ENCODE data around the gene STPG3. TPM values are rescaled to one million over a fixed set of nuclear protein-coding genes. Genes with fewer than 3 reads are reported as not detected.

The STPG3 gene
- polyA plus RNA-seq, 2 of the 4 experiments (the other 2 are of a cell fraction), result not detected

GRCh38 chr9:137255448-137256114 lies 4.5 kb downstream of the STPG3 start:
- ATAC-seq (peak; percentile 60 to 65), FAIRE-seq (no peak), DNase-seq (ENCODE audit: low read depth in 1 of 2, low spot score in 1 of 2) (peak in 1 of 2 experiments; percentile 43)
- peaks cover 20% of the 10 kb centered on the region for H3K4me1 ChIP-seq
- peak overlapping the region; percentile 100 for H3K4me2 ChIP-seq
- ChIA-PET CTCF (interaction anchor here (1.1 to 17.1 kb wide), 9 partner anchors 11 to 119 kb away, joined by 3 to 236 read pairs (median 4); partner anchors contain the start of genes NRARP, RNF224 and TUBB4B), POLR2A (interaction anchor here (1.0 to 4.7 kb wide), 4 partner anchors 10 to 126 kb away, joined by 3 to 97 read pairs (median 4); partner anchors contain the start of gene TUBB4B)
- TF ChIP-seq JUN (IDR thresholded peaks at IDR 0.05) (peak in 1 of 2 experiments; percentile 14; a peak in 2 of 5 replicates), TFCP2L1 (CRISPR knock-in tag; IDR thresholded peaks at IDR 0.05) (no peak), E2F6 (IDR thresholded peaks at IDR 0.05; ENCODE audit: borderline replicate concordance, low read depth) (no peak), HES2 (IDR thresholded peaks at IDR 0.05) (no peak), SMC3 (IDR thresholded peaks at IDR 0.05) (no peak), KDM5A (IDR thresholded peaks at IDR 0.05) (peak; percentile 60; the same call in 1 of the 2 replicates), FOXS1 (CRISPR knock-in tag; IDR thresholded peaks at IDR 0.05) (no peak), POLR2AphosphoS2 (conservative IDR thresholded peaks at IDR 0.05; ENCODE audit: low read length) (no peak), EP300 (IDR thresholded peaks at IDR 0.05) (no peak), HOXB5 (CRISPR knock-in tag; IDR thresholded peaks at IDR 0.05) (no peak), EHF (CRISPR knock-in tag; IDR thresholded peaks at IDR 0.05) (no peak), ZNF302 (CRISPR knock-in tag; IDR thresholded peaks at IDR 0.05) (no peak)
- H3K4me3 ChIP-seq, result peak overlapping the region; percentile 93
- no peaks in the 10 kb centered on the region for H3K9me3 ChIP-seq
- WGBS (ENCODE audit: missing lambda C conversion rate), result 8% methylated on average over 20 of the region's 51 CpGs
- H3K27ac ChIP-seq, result peak overlapping the region; percentile 90 to 98

GRCh38 chr9:137256362-137256761 lies 5.3 kb downstream of the STPG3 start:
- DNase-seq (ENCODE audit: low read depth in 1 of 2, low spot score in 1 of 2) (no peak), FAIRE-seq (no peak), ATAC-seq (no peak)
- peak overlapping the region; percentile 93 for H3K4me3 ChIP-seq
- peak overlapping the region; percentile 90 to 98; a peak in 4 of 6 replicates for H3K27ac ChIP-seq
- CTCF ChIA-PET, result interaction anchor here (0.6 to 17.1 kb wide), 7 partner anchors 10 to 137 kb away, joined by 3 to 236 read pairs (median 4); partner anchors contain the start of genes NRARP, TOR4A and TUBB4B
- POLR2A ChIA-PET, result interaction anchor here (0.8 to 4.7 kb wide), 5 partner anchors 11 to 127 kb away, joined by 3 to 97 read pairs (median 3); partner anchors contain the start of gene TUBB4B
- H3K4me2 ChIP-seq, result peak overlapping the region; percentile 100
- 89% methylated on average over 14 of the region's 15 CpGs for WGBS (ENCODE audit: missing lambda C conversion rate)
- no peaks in the 10 kb centered on the region for H3K9me3 ChIP-seq
- no peak for TF ChIP-seq CTCF (IDR thresholded peaks at IDR 0.05)
- TF ChIP-seq JUN (IDR thresholded peaks at IDR 0.05), result no peak
- no peak for TF ChIP-seq USF2 (IDR thresholded peaks at IDR 0.05)
- TF ChIP-seq TP53 (CRISPR knock-in tag; IDR thresholded peaks at IDR 0.05), result no peak
- no peak for TF ChIP-seq ZC3H11A (IDR thresholded peaks at IDR 0.05)
- TF ChIP-seq MYC (IDR thresholded peaks at IDR 0.05; ENCODE audit: borderline replicate concordance, low read length), result no peak
- TF ChIP-seq CEBPB (IDR thresholded peaks at IDR 0.05), result no peak
- no peak for TF ChIP-seq POLR2AphosphoS2 (conservative IDR thresholded peaks at IDR 0.05; ENCODE audit: low read length)
- no peak for TF ChIP-seq PBX3 (IDR thresholded peaks at IDR 0.05)
- H3K4me1 ChIP-seq, result peaks cover 20% of the 10 kb centered on the region
